ENCODE results near the gene WHRN. TPM values are rescaled to one million over a fixed set of nuclear protein-coding genes. Genes with fewer than 3 reads are reported as not detected.

WHRN gene
- total RNA-seq, 4 donors from 2014 or later, result 3.0 to 15.5 (median 6.6) TPM

GRCh38 chr9:114362394-114362793, 142.9 kb downstream of the WHRN start:
- no peak for ATAC-seq (ENCODE audit: low FRiP score)
- TF ChIP-seq CTCF (IDR thresholded peaks at IDR 0.05), result no peak
- no peak for DNase-seq (ENCODE audit: low spot score)

- ATAC-seq (ENCODE audit: low FRiP score) (no peak), DNase-seq (ENCODE audit: low spot score) (no peak)
- TF ChIP-seq CTCF (IDR thresholded peaks at IDR 0.05), result no peak
Measured at GRCh38 chr9:114361542-114361941, 143.7 kb downstream of the WHRN start.

- no peak for TF ChIP-seq CTCF (IDR thresholded peaks at IDR 0.05)
- ATAC-seq (ENCODE audit: low FRiP score) (no peak), DNase-seq (ENCODE audit: low spot score) (no peak)
Measured at GRCh38 chr9:114359801-114360200, 145.5 kb downstream of the WHRN start.

GRCh38 chr9:114357911-114358328, 147.4 kb downstream of the WHRN start:
- no peak for ATAC-seq (ENCODE audit: low FRiP score)
- no peak for TF ChIP-seq CTCF (IDR thresholded peaks at IDR 0.05)
- DNase-seq (ENCODE audit: low spot score), result no peak

GRCh38 chr9:114357360-114357759, 147.9 kb downstream of the WHRN start:
- TF ChIP-seq CTCF (IDR thresholded peaks at IDR 0.05), result no peak
- DNase-seq (ENCODE audit: low spot score) (no peak), ATAC-seq (ENCODE audit: low FRiP score) (no peak)

GRCh38 chr9:114356792-114357191, 148.5 kb downstream of the WHRN start:
- no peak for TF ChIP-seq CTCF (IDR thresholded peaks at IDR 0.05)
- ATAC-seq (ENCODE audit: low FRiP score), result no peak
- DNase-seq (ENCODE audit: low spot score), result no peak

- no peak for DNase-seq (ENCODE audit: low spot score)
- ATAC-seq (ENCODE audit: low FRiP score), result no peak
- no peak for TF ChIP-seq CTCF (IDR thresholded peaks at IDR 0.05)
Measured at GRCh38 chr9:114355821-114356220, 149.5 kb downstream of the WHRN start.

Small RNA genes within 50 kb of the gene (small RNA-seq; reads per million reads assigned to genes)
- gene AL138895.2, result not detected

Other genes starting within 250 kb of the WHRN start
- 1 to 10 TPM in 2 of 4 donors, under 1 TPM in 1, not detected in 1; 0.65 to 5.4 (median 1.0) TPM for gene ORM1, start 182.4 kb downstream of the WHRN start, total RNA-seq
- 1 to 10 TPM in 1 of 4 donors, not detected in 3; 1.6 TPM for gene ORM2, start 175.6 kb downstream of the WHRN start, total RNA-seq
- 10 to 100 TPM; 22.6 to 86.1 (median 71.5) TPM for gene AKNA, start 117.5 kb downstream of the WHRN start, total RNA-seq
- 100 to 1,000 TPM; 101 to 152 (median 139) TPM for gene ATP6V1G1, start 82.3 kb upstream of the WHRN start, total RNA-seq
- gene TMEM268, start 105.8 kb upstream of the WHRN start, total RNA-seq, result 10 to 100 TPM; 11.2 to 26.1 (median 14.6) TPM
- gene TEX53, start 152.3 kb upstream of the WHRN start, total RNA-seq, result not detected
- not detected for gene TEX48, start 176.7 kb upstream of the WHRN start, total RNA-seq